GM20431 (cell line): Measurements from ENCODE around the gene MYO15B.

Experiments used
- in situ Hi-C: fragments of 300-500 bp; cut with MseI, MboI; formaldehyde crosslinking; loops from one replicate; pipeline ENCODE4 v1.15.0; 2020; ENCODE audit warnings: low sequenced_read_pairs; ENCODE audit not compliant: unreplicated experiment

MYO15B gene

DNA sequence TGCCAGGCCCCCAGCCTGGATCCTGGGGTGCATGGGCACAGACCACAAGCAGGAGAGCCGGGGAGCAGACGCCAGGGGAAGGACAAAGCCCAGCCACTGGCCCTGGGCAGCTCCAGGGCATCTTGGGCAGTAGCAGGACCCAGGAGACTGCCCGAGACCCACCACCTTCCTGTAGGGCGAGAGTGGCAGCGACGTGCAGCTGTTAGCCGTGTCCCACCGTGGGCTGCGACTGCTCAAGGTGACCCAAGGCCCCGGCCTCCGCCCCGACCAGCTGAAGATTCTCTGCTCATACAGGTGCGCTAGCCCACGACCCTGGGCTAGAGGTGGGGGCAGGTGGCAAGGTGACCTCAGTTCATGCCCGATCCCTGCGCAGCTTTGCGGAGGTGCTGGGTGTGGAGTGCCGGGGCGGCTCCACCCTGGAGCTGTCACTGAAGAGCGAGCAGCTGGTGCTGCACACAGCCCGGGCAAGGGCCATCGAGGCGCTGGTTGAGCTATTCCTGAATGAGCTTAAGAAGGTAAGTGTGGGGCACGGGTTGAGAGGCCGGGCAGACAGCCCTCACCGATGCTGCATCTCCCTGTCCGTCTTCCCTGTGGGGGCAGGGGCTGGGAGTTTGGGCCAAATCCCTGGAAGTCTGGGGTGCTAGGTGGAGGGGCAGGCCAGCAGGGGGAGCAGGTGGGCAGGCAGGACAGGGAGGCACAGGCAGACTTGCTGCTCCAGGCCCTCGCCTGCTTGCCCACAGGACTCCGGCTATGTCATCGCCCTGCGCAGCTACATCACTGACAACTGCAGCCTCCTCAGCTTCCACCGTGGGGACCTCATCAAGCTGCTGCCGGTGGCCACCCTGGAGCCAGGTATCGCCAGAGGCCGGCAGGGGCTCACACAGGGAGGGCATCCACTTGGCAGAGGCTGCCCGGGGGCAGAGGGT, 32.2 kb downstream of the MYO15B start:
- in situ Hi-C loops: no loop called here

DNA sequence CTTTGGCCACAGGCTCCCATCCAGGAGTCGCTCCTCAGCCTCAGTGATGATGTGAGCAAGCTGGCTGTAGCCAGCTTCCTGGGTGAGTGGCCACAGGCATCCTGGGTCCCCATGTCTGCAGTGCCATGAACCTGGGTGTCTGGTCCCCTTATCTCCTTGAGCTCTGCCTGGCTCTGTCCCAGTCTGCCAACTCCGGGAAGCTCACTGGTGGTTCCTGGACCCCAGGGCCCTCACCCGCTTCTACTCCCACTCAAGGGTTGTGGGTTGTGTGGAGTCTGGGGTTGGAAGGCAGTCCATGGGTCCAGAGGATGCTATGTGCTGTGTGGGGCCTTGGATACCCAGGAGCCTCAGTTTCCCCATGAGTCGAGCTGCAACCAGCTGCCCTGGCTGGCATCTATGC, 33.9 kb downstream of the MYO15B start:
- in situ Hi-C loops: no loop called here

DNA sequence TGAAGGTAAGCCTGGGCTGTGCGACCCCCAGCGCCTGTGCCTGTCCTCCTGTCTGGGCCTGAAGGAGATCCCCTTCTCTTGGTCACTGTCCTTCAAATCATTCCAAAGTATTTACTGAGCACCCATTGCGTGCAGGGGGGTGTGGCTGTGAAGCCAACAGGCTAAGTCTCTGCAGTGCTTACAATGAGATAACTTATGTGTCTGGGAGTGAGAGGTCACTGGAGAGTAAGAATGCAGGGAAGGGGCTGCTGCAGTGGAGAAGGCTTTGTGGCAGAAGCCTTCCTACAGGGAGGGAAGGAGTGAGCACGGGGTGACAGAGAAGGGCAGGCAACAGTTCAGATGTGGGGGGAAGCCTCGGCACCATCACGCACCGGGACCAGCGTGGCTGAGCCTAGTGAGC, 34.5 kb downstream of the MYO15B start:
- in situ Hi-C loops: no loop called here

DNA sequence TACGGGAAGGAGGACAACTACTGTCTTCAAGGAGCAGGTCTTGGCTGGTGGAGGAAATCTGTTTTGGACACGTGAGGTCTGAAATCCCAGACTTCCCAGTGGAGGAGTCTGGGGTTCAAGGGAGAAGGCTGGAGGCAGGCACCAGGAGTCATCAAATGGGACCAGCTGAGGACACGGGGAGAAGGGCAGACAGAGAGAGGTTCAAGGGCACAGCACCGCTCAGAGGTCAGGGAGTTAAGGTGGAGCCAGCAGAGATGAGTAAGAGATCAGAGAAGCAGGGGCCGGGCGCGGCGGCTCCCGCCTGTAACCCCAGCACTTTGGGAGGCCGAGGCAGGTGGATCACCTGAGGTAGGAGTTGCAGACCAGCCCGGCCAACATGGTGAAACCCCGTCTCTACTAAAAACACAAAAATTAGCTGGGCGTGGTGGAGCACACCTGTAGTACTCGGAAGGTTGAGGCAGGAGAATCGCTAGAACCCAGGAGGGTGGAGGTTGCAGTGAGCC, 35.2 kb downstream of the MYO15B start:
- in situ Hi-C loops: no loop called here

DNA sequence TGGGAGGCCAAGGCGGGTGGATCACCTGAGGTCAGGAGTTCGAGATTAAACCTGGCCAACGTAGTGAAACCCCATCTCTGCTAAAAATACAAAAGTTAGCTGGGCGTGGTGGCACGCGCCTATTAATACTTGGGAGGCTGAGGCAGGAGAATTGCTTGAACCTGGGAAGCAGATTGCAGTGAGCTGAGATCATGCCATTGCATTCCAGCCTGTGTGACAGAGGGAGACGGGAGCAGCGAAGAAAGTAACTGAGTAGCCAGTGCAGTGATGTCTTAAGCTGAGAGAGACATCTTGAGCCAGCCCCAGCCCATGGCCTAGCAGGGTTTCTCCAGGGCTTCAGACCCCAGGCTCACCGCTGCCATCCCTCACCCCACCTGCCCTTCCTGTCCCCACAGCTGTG, 35.8 kb downstream of the MYO15B start:
- in situ Hi-C loops: no loop called here

DNA sequence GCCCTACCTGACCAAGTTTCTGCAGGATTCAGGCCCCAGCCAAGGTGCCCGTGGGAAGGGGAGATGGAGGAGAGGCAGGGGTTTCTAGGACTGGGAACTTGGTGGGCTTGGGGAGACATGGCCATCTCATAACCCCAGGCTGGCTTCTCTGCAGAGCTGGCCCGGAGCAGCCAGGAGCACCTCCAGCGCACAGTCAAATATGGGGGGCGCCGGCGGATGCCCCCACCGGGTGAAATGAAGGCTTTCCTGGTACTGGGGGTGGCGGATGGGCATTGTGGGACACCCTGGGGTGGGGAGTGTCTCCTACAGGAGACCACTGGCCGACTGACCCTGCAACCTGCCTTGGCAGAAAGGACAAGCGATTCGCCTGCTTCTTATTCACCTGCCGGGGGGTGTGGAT, 36.4 kb downstream of the MYO15B start:
- in situ Hi-C loops: no loop called here

DNA sequence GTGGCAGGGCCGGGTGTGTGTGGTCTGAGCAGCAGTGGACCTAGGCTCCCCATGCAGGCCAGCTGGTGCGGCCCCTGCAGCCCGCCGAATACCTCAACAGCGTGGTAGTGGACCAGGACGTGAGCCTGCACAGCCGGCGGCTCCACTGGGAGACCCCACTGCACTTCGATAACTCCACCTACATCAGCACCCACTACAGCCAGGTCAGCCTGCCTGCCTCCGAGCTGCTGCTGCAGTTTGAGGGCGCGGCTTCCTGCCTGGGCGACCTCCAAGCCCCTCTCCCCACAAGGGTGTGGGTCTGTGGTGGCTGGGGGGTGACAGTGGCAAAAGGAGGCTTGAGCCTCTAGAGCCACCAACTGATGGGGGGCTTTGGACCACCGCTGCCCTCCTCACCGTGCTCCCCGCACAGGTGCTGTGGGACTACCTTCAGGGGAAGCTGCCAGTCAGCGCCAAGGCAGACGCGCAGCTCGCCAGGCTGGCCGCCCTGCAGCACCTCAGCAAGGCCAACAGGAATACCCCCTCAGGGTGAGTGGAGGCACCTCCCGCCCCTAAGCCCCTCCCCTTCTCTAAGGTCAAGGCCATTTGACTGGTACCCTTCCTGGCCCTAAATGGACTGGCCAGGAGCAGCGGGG, 37.2 kb downstream of the MYO15B start:
- in situ Hi-C loops: no loop called here

DNA sequence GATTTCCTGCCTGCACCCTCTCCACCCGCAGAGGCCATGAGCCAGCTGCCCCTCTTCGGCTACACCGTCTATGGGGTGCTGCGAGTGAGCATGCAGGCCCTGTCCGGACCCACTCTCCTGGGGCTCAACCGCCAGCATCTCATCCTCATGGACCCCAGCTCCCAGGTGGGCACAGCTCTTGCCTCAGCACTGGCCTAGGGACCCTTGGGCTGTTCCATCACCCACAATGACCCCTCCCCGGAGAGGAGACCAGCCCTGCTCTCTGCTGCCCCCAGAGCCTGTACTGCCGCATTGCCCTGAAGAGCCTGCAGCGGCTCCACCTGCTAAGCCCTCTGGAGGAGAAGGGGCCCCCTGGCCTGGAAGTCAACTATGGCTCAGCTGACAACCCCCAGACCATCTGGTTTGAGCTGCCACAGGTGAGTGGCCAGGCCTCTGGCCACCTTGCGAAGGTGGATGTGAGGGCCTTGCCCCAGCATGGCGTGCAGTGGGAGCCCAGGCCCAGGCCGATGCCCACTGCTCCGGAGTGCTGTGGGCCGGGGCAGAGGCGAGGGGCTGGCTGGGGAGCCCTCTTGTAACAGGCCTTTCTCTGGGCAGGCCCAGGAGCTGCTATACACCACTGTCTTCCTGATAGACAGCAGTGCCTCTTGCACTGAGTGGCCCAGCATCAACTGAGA, 38.4 kb downstream of the MYO15B start:
- in situ Hi-C loops: no loop called here

DNA sequence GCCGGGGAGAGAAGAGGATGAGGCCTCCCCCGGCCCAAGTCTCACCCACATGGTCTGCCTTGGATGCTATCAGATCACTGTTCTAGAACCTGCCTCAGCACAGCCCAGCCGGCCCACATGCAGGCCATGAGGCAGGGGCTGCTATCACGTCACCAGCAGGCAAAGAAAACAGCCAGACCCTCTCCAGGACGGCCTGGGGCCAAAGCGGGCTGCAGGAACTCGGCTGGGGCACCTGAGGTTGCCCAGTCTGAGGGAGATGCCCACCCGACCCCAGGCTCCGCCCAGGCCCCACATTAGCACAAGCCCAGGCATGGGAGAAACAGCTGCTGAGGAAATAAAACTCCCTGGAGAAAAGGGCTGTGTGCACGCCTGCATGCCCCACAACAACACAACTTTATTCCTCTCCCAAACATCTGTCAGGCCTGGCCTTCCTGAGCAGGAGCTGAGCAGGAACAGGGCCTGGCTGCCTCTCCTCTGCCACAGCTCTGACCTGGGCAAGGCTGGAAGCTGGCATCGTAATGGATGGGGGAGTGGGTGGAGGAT, 39.0 kb downstream of the MYO15B start:
- in situ Hi-C loops: no loop called here

DNA sequence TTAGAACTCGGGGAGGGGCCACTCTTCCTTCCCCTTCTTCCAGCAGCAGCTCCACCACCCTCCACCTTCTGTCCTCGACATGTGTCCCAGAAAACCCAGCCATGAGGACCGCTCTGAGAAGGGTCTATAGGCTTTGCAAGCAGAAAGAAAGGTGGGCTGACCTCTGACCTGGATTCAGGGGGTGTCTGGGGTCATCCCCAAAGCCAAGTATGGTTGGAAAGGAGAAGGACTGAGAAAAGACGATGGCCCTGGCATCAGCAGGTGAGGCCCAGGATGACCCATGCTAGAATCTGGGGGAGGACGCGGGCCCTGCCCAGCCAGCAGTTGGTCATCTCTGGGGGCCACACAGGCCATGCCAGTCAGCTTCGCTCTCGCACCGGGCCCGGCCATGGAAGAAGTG, 39.5 kb downstream of the MYO15B start:
- in situ Hi-C loops: no loop called here

DNA sequence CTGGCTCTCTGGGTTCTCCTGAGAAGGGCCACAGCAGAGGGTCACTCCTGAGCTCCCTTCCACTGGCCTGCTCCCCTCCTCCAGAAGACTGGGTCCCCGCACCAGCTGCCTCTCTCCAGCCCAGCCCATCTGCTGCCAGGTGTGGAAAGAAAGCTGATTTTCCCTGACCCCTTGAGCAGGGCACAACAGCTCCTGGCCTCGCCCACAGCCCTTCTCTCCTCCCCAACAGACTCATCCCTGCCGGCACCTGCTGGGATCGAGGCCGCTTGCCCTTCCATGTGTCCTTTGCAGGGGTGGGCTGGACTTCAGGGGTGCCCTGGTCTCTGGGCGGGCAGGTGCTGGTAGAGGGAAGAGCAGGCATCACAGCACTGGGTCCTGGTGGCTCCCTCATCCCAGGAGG, 40.8 kb downstream of the MYO15B start:
- in situ Hi-C loops: no loop called here

DNA sequence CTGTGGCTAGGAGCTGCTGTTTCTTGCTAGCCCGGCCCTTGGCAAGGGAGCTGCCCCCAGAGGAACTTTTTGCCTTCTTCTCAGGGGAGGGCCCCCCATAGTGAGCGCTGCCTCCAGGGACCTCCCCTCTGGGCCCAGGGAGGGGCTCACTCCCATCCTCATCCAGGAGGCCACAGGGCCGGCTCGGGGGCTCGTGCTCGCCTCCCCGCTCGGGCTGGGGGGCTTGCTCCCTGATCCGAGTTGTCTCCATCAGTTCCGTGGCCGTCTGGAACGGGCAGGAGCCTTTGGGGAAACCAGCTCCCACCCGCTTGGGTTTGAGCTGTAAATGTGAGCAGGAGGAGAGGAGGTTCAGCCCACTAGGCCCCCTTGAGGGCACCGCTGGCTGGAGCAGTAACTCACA, 41.6 kb downstream of the MYO15B start:
- in situ Hi-C loops: no loop called here

DNA sequence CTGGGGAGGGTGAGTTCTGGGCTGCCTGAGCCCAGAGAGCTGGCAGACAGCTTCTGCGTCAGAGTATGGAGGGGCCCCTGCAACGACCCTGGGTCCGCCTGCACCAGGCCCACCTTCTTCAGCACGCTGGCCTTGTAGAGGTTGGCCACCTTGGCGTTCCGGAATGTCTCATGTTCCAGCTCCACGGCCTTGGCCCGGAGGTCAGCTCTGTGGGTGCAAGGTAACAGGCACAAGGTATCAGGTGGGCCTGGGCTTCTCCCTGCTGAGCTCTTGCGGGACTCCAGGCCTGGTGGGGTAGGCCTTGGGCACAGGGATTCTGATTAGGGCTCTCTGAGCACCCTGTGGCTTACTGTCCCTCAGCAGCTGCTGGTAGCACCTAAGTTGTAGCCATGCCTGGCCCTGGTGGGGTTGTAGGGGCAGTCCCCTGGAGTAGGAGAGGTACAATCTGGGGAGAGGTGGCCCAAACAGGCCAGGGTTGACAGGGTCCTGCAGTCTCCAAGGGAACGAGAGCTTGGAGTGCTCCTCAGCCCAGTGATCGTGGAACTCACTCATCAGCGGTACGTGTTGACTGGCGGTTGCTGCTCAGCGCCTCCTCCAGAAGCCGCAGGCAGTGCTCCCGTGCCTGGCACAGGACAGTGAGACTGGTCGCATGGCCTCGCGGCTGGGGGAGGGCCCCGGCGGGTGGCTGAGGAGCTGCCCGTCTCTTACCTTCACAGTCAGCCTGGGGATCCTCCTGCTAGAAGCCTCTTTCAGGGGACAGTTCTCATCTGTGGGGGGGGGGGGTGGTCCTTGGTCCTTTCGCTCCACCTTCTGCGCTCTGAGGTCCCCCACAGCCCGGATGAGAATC, 42.7 kb downstream of the MYO15B start:
- in situ Hi-C loops: no loop called here

DNA sequence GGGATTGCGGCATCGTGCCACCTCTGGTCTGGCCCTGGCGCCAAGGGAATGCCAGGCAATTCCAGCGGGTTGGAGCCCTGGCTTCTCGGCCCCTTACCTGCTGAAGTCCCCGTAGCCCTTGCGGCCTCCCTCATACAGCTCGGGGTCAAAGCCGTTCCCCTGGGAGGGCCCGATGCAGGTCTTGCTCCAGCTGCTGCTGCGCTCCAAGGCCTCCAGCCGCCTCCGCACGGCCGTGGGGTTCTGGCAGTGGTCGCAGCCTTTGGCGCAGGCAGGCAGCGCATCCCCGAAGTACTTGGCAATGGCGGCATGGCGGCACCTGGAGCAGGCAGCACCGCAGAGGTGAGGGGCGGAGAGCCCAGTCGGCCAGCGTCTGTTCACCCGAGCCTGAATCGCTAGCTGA, 43.8 kb downstream of the MYO15B start:
- in situ Hi-C loops: no loop called here

DNA sequence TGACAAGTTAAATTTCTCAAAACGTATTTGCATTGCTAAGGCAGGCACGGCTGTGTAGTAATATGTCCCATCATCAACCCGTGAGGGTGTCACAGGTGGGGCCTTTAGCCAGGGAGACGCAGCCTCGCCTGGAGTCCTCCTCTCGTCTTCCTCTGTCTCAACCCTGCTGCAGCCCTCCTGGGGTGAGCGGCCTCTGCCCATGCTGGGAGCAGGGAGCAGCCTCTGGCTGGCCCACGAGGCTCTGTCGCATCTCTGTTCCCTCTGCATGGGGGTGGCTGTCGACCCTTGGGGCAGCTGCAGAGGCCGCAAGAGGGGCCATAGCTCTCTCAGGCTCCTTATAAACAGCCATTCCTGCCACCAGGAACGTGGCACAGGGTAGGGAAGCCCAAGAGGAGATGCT, 44.8 kb downstream of the MYO15B start:
- in situ Hi-C loops: no loop called here

DNA sequence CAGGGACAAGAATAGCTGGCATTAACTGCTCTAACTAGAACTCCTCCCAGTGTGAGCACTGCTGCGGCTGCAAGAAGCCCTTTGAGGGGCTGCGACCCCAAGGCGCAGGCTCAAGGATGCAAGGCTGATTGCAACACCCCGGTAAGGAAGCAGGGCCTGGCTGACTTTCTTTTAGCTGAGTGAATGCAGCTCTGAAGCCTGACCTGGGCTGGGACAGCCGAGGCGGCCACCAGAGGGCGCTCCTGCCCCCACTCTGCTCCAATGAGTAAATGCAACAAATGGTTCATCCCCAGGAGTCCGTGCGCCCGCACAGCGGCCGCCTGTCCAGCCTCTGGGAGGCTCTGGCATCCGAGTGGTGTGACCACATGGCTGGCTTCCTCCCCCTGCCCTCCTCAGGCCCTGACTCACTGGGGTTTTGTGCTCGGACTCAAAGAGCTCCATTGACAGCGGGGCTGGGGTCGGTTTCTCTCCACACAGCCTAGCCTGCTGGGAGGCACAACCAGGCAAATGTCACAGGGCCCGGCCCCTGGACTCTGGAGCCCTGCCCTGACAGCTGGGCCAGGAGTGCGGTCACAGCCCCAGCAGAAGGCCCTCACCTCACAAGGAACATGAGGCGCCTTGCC, 45.4 kb downstream of the MYO15B start, which contains the start of gene SMIM5:
SMIM5 (plus strand) TSS at position 572 of the 623 bp plus-strand sequence. CDS start 6,768 bp downstream, outside the sequence.
- in situ Hi-C loops: no loop called here

DNA sequence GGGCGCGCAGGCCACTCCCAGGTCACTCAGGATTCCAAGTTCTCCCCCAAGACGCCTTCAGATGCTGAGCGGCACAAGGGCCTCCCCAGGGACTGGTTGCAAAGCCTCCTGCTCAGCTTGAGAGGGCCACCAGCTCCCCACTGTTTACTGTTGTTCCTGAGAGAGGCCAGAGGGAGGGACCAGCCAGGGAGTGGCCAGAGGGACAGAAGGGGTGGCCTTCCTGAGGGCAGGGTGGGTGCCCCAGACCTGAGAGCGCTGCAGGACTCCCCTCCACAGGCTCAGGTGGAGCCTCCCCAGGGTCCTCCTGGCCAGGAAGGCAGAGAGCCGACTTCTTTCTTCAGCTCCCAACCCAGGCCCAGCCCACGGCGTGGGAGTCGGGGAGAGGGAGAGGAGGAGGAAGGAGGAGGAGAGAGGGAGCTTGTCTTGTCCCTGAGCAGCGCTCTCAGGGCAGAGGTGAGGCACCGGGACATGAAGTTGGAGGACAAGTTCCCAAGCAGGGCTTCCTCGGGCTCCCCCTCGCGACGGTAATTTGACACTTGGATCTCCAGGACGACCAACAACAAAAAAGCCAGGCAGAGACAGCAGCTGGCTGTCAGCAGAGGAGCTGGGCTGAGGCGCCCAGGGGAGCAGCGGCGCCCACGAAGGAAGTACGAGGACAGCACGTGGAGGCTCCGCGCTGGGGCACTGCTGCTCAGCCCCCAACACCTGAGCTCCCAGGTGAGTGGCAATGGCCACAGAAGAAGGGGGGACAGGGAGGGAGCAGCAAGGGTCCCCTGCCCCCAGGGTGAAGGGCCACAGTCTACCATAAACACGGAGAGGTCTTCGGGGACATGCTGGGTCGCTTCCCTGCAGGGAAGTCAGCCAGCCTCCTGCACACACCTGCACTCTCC, 46.1 kb downstream of the MYO15B start:
- in situ Hi-C loops: no loop called here

DNA sequence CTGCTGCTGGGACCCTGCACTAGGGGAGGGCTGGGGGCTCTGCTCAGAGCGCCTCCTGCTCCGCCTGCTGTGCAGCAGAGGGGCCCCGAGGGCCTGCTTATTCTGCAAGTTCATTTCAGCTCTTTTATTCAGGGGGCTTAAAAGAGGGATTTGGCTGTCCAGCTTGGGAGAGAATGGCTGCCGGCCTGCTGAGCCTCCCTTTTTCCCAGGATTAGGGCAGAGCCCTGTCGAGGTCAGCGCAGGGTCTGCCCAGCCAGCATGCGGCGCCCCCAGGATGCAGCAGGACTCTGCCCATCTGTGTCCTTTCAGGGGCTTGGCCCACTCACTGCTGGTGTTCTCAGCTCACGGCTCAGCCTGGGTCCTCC, 46.8 kb downstream of the MYO15B start:
- in situ Hi-C loops: no loop called here
